ENCODE data around the gene MAP4K2. TPM values are rescaled to one million over a fixed set of nuclear protein-coding genes. Genes with fewer than 3 reads are reported as not detected.

Gene MAP4K2
- total and polyA plus RNA-seq, 2 of the 8 experiments (the other 6 are each of a cell fraction or from before 2014, with no cell fraction given) = 20.1 to 20.7 TPM

- Histone ChIP-seq H3K79me2 (ENCODE audit: control insufficient read depth in 1 of 2, insufficient read depth in 2 of 2, low read length in 2 of 2) (no peaks in the 10 kb centered on the region), H3K23ac (ENCODE audit: insufficient read length) (no peak overlapping the region), H3K4me3 (ENCODE audit: extremely low read depth in 1 of 4, insufficient read depth in 2 of 4, low read depth in 3 of 4, low read length in 4 of 4) (no peak overlapping the region), H4K91ac (replicated peaks; ENCODE audit: insufficient read length, low read length) (no peak overlapping the region), H3K27ac (ENCODE audit: low read depth, low read length) (no peak overlapping the region), H3K4ac (replicated peaks; ENCODE audit: insufficient read length, low read depth, low read length) (no peak overlapping the region), H3K23me2 (ENCODE audit: low read depth, low read length) (no peaks in the 10 kb centered on the region; the same call in 1 of the 2 replicates), H4K20me1 (replicated peaks in 1 of 2; ENCODE audit: control insufficient read depth in 1 of 2, insufficient read depth in 2 of 2, low read length in 2 of 2) (no peaks in the 10 kb centered on the region), H3K14ac (ENCODE audit: insufficient read length) (no peak overlapping the region), H3K56ac (replicated peaks; ENCODE audit: insufficient read length, low read depth, low read length) (no peak overlapping the region), H4K5ac (ENCODE audit: insufficient read length, low read depth, low read length) (no peak overlapping the region), H3K4me1 (replicated peaks in 1 of 4; ENCODE audit: control insufficient read depth in 3 of 4, insufficient read depth in 4 of 4, low read length in 3 of 4) (peaks cover 0 to 7% (median 4%) of the 10 kb centered on the region in 4 experiments; a peak in 4 of 7 replicates), H2BK5ac (ENCODE audit: low read depth, low read length) (no peak overlapping the region), H3K36me3 (ENCODE audit: control insufficient read depth in 2 of 4, insufficient read depth in 4 of 4, low read length in 3 of 4) (no peaks in the 10 kb centered on the region; a peak in 1 of 8 replicates), H3K18ac (ENCODE audit: extremely low read depth, low read length) (no peak overlapping the region), H3K4me2 (ENCODE audit: insufficient read depth in 1 of 2, low read depth in 2 of 2, low read length in 2 of 2) (no peak overlapping the region), H3K9ac (replicated peaks in 1 of 4; ENCODE audit: extremely low read depth in 1 of 4, low read depth in 3 of 4, low read length in 3 of 4) (no peak overlapping the region), H2BK20ac (ENCODE audit: low read length) (no peak overlapping the region), H2AFZ (ENCODE audit: low read length) (no peak overlapping the region), H3K79me1 (ENCODE audit: low read depth, low read length) (no peaks in the 10 kb centered on the region), H2BK15ac (ENCODE audit: low read length) (no peak overlapping the region), H3K27me3 (replicated peaks in 1 of 4; ENCODE audit: control insufficient read depth in 3 of 4, extremely low read depth in 1 of 4, insufficient read depth in 3 of 4, low read length in 3 of 4) (no peaks in the 10 kb centered on the region), H3K9me3 (ENCODE audit: insufficient read depth in 2 of 2, low read depth in 1 of 2, low read length in 1 of 2) (no peaks in the 10 kb centered on the region), H4K8ac (ENCODE audit: extremely low read depth, insufficient read depth, low read length) (no peak overlapping the region), H2BK12ac (ENCODE audit: low read depth, low read length) (no peak overlapping the region), H2BK120ac (replicated peaks; ENCODE audit: low read depth, low read length) (no peak overlapping the region), H2AK5ac (ENCODE audit: low read depth, low read length) (no peak overlapping the region)
- 96% methylated on average over 9 of the region's 9 CpGs; no CpG with 5 or more reads in 1 of the 2 experiments for WGBS, 2 experiments (ENCODE audit: extremely low coverage in 1 of 2, insufficient coverage in 1 of 2, insufficient read length in 1 of 2, insufficient replicate concordance in 2 of 2, low coverage in 1 of 2, low lambda C conversion rate in 2 of 2, missing lambda C conversion rate in 1 of 2)
- DNase-seq (ENCODE audit: low read depth in 1 of 2, low spot score in 2 of 2) (no peak), FAIRE-seq (no peak)
- ChIA-PET POLR2A (ENCODE audit: partially characterized antibody) (interaction anchor here (29.2 to 42.9 kb wide), 2 partner anchors 2 to 15 kb away, joined by 1087 read pairs; partner anchors contain the start of genes PYGM, RASGRP2 and SF1), CTCF (ENCODE audit: partially characterized antibody) (interaction anchor here (0.7 to 23.7 kb wide), 7 partner anchors 9 to 384 kb away, joined by 3 to 376 read pairs (median 3); partner anchors contain the start of genes PYGM and RASGRP2)
- no peak for TF ChIP-seq CREB1 (IDR thresholded peaks at IDR 0.05)
- TF ChIP-seq POLR2AphosphoS5 (IDR thresholded peaks at IDR 0.05; ENCODE audit: low read depth, low read length) = no peak
Measured at GRCh38 chr11:64751136-64751535, 51.9 kb downstream of the MAP4K2 start.

Data from H1 (cell line).